ENCODE measurements around the gene ACLY.
A peak's percentile ranks its signal among the peaks of the same experiment; 100 is the strongest.

The ACLY gene

GRCh38 chr17:41837761-41838538, 80.8 kb downstream of the ACLY start, which contains the start of gene KLHL10:
TSS of gene KLHL10 (plus strand) at chr17:41837825. CDS start at chr17:41837933, 108 bp downstream.
- TF ChIP-seq ZNF10 (tag by site-specific recombination; IDR thresholded peaks at IDR 0.05) (peak; percentile 53; the same call in 1 of the 2 replicates), ZNF660 (tag by site-specific recombination; IDR thresholded peaks at IDR 0.05) (no peak)
- H3K27ac ChIP-seq (ENCODE audit: extremely low read depth, low read depth, low read length) = no peak within 1 kb of the TSS
- POLR2A ChIA-PET = interaction anchor here (0.7 to 1.5 kb wide), 6 partner anchors 14 to 993 kb away, joined by 4 to 8 read pairs (median 5); partner anchors contain the start of genes ACLY and KLHL11

DNA sequence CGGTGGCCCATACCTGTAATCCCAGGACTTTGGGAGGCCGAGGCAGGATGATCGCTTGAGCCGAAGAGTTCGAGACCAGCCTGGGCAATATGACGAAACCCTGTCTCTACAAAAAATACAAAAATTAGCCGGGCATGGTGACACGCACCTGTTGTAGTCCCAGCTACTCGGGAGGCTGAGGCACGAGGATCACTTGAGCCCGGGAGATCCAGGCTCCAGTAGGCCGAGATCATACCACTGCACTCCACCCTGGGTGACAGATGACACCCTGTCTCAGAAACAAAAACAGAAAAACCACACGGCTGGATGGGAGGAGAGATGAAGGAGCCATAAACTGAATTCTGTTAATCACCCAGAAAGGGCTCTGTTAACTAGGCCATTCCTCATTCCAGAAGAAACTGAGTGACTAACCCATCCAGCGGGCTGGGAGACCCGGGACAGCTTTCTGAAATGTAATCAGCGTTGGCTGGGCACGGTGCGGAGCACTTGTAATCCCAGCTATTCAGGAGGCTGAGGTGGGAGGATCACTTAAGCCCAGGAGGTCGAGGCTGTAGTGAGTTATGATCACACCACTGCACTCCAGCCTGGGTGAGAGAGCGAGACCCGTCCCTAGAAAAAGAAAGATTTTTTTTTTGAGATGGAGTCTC, 82.1 kb downstream of the ACLY start:
- ChIA-PET POLR2A (interaction anchor here (0.6 to 2.8 kb wide), 3 partner anchors 24 to 143 kb away, joined by 5 to 25 read pairs (median 6); partner anchors contain the start of genes FKBP10, KLHL11 and P3H4), CTCF (interaction anchor here (0.9 to 1.4 kb wide), 2 partner anchors 50 to 51 kb away, joined by 3 to 4 read pairs; partner anchors contain the start of gene JUP)
- peak overlapping the region; percentile 95 for H3K4me3 ChIP-seq (ENCODE audit: low read depth, low read length)
- H3K9me3 ChIP-seq (ENCODE audit: control insufficient read depth, insufficient read depth, low read depth, low read length) = no peaks in the 10 kb centered on the region
- peaks cover 29 to 30% of the 10 kb centered on the region in 2 experiments for H3K36me3 ChIP-seq (ENCODE audit: control insufficient read depth in 2 of 2, insufficient read depth in 1 of 2, low read length in 2 of 2)
- H3K27ac ChIP-seq (ENCODE audit: extremely low read depth, low read depth, low read length) = no peak overlapping the region
- peaks cover 4% of the 10 kb centered on the region for H3K4me1 ChIP-seq (ENCODE audit: control insufficient read depth, insufficient read depth, low read length)
- TF ChIP-seq ZNF239 (tag by site-specific recombination; IDR thresholded peaks at IDR 0.05) (no peak), ZNF335 (tag by site-specific recombination; conservative IDR thresholded peaks at IDR 0.05) (peak; percentile 64), ZNF560 (tag by site-specific recombination; IDR thresholded peaks at IDR 0.05; ENCODE audit: borderline replicate concordance) (no peak), PRDM10 (tag by site-specific recombination; IDR thresholded peaks at IDR 0.05) (peak; percentile 84), WT1 (tag by site-specific recombination; IDR thresholded peaks at IDR 0.05) (0 out of 2 replicates have a peak, but pooled peaks have one; percentile 14), ZEB2 (tag by site-specific recombination; IDR thresholded peaks at IDR 0.05) (peak; percentile 48; the same call in 1 of the 2 replicates), ZNF510 (tag by site-specific recombination; IDR thresholded peaks at IDR 0.05; ENCODE audit: insufficient replicate concordance) (no peak), SCRT2 (tag by site-specific recombination; IDR thresholded peaks at IDR 0.05) (peak; percentile 91), ZNF768 (tag by site-specific recombination; IDR thresholded peaks at IDR 0.05) (no peak), HOXC10 (CRISPR knock-in tag; IDR thresholded peaks at IDR 0.05) (no peak), OVOL3 (tag by site-specific recombination; IDR thresholded peaks at IDR 0.05) (no peak), ZNF692 (tag by site-specific recombination; IDR thresholded peaks at IDR 0.05) (no peak), SP7 (tag by site-specific recombination; IDR thresholded peaks at IDR 0.05) (peak; percentile 9; the same call in 1 of the 2 replicates), ATF2 (tag by site-specific recombination; IDR thresholded peaks at IDR 0.05; ENCODE audit: low read depth) (no peak), SCRT1 (tag by site-specific recombination; IDR thresholded peaks at IDR 0.05; ENCODE audit: borderline replicate concordance) (peak; percentile 80), GLIS1 (tag by site-specific recombination; IDR thresholded peaks at IDR 0.05) (no peak), MEIS1 (CRISPR knock-in tag; IDR thresholded peaks at IDR 0.05; ENCODE audit: borderline replicate concordance) (no peak), ZNF624 (tag by site-specific recombination; IDR thresholded peaks at IDR 0.05) (no peak), ZNF341 (tag by site-specific recombination; IDR thresholded peaks at IDR 0.05; ENCODE audit: low read depth) (no peak)
- TF ChIP-seq, protein P1, sequence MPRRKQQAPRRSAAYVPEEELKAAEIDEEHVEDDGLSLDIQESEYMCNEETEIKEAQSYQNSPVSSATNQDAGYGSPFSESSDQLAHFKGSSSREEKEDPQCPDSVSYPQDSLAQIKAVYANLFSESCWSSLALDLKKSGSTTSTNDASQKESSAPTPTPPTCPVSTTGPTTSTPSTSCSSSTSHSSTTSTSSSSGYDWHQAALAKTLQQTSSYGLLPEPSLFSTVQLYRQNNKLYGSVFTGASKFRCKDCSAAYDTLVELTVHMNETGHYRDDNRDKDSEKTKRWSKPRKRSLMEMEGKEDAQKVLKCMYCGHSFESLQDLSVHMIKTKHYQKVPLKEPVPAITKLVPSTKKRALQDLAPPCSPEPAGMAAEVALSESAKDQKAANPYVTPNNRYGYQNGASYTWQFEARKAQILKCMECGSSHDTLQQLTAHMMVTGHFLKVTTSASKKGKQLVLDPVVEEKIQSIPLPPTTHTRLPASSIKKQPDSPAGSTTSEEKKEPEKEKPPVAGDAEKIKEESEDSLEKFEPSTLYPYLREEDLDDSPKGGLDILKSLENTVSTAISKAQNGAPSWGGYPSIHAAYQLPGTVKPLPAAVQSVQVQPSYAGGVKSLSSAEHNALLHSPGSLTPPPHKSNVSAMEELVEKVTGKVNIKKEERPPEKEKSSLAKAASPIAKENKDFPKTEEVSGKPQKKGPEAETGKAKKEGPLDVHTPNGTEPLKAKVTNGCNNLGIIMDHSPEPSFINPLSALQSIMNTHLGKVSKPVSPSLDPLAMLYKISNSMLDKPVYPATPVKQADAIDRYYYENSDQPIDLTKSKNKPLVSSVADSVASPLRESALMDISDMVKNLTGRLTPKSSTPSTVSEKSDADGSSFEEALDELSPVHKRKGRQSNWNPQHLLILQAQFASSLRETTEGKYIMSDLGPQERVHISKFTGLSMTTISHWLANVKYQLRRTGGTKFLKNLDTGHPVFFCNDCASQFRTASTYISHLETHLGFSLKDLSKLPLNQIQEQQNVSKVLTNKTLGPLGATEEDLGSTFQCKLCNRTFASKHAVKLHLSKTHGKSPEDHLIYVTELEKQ (tag by site-specific recombination; IDR thresholded peaks at IDR 0.05; ENCODE audit: borderline replicate concordance) = no peak

More at GRCh38 chr17:41837761-41838538, 80.8 kb downstream of the ACLY start, which contains the start of gene KLHL10:
- H3K4me1 ChIP-seq (ENCODE audit: control insufficient read depth, insufficient read depth, low read length) = peaks cover 4% of the 10 kb centered on the region
- H3K4me3 ChIP-seq (ENCODE audit: low read depth, low read length) = no peak within 1 kb of the TSS
- H3K9me3 ChIP-seq (ENCODE audit: control insufficient read depth, insufficient read depth, low read depth, low read length) = no peaks in the 10 kb centered on the region
- CTCF ChIA-PET = interaction anchor here (0.6 to 1.4 kb wide), 5 partner anchors 10 to 101 kb away, joined by 3 to 4 read pairs (median 4); partner anchors contain the start of gene JUP
- peaks cover 17% of the 10 kb centered on the region in 2 experiments; a peak in 2 of 3 replicates for H3K36me3 ChIP-seq (ENCODE audit: control insufficient read depth in 2 of 2, insufficient read depth in 1 of 2, low read length in 2 of 2)

All from HEK293 (cell line).